Esophagus squamous epithelium (tissue), 4 donors: ENCODE results near the gene DGLUCY.

Experiments
- CTCF ChIP-seq, 6 experiments: fragments of 450-650 bp in 4 of 6; fragments of 200-600 bp in 2 of 6; sonication (generic) in 2 of 6; IDR thresholded peaks; one replicate each; pipeline ENCODE4 v1.5.1; 2016 to 2019; ENCODE audit warnings: antibody characterized with exemption in 6 of 6, mild to moderate bottlenecking in 4 of 6, moderate library complexity in 4 of 6
- POLR2A ChIP-seq, 4 donors: fragments of 450-650 bp; IDR thresholded peaks; one replicate each; pipeline ENCODE4 v1.6.1; 2017; ENCODE audit warnings: antibody characterized with exemption in 4 of 4, mild to moderate bottlenecking in 4 of 4, moderate library complexity in 3 of 4

GRCh38 chr14:91218014-91218413, 104.1 kb downstream of the DGLUCY start:
- TF ChIP-seq CTCF (IDR thresholded peaks at IDR 0.05) (no peak), POLR2A (IDR thresholded peaks at IDR 0.05) (no peak)
